ENCODE measurements around the gene RNF8. TPM values are rescaled to one million over a fixed set of nuclear protein-coding genes. Genes with fewer than 3 reads are reported as not detected.

Gene RNF8
- 19.9 and 21.3 TPM in 2 replicates for total RNA-seq

GRCh38 chr6:37353761-37354525, at the start of gene RNF8:
Gene RNF8, plus strand, starts transcription at chr6:37353983. Its CDS starts 182 bp downstream, at chr6:37354165.

GRCh38 chr6:37432916-37433656, 79.3 kb downstream of the RNF8 start, which contains the start of gene CMTR1:
Gene CMTR1, plus strand, starts transcription at chr6:37433221. Its CDS starts 2,409 bp downstream, at chr6:37435630.

Small RNAs within 50 kb of the gene (small RNA-seq; reads per million reads assigned to genes)
- not detected for gene RN7SL273P

Other genes starting within 250 kb of the RNF8 start
- 1.1 and 2.0 TPM in 2 replicates for gene PIM1, start 183.8 kb upstream of the RNF8 start, total RNA-seq
- 12.1 and 12.5 TPM in 2 replicates for gene TBC1D22B, start 96.2 kb upstream of the RNF8 start, total RNA-seq
- gene TMEM217, start 95.8 kb upstream of the RNF8 start, total RNA-seq, result 15.4 and 19.7 TPM in 2 replicates
- 31.8 and 34.3 TPM in 2 replicates for gene CMTR1, start 79.2 kb downstream of the RNF8 start, total RNA-seq
- gene CCDC167, start 145.9 kb downstream of the RNF8 start, total RNA-seq, result 27.8 and 44.9 TPM in 2 replicates